GM23338 (cell line): ENCODE results near the gene ANGPT4. TPM values are rescaled to one million over a fixed set of nuclear protein-coding genes. Genes with fewer than 3 reads are reported as not detected.

Experiments
- ATAC-seq: fragments of 200-7000 bp; cut with Tn5 transposase; 3 replicates; pipeline ENCODE4 v1.9.1; 2020
- DNase-seq: peaks from one replicate; pipeline ENCODE4 v3.0.0-alpha.2; 2015; ENCODE audit warnings: low spot score
- H2AFZ ChIP-seq: fragments of 200-600 bp; sonication (generic); 2 replicates; pipeline ENCODE4 v1.8.0; 2016; ENCODE audit warnings: antibody characterized with exemption, mild to moderate bottlenecking, moderate library complexity
- H3F3A ChIP-seq: fragments of 200-600 bp; sonication (generic); replicated peaks from 2 replicates; pipeline ENCODE4 v1.8.0; 2017; ENCODE audit warnings: antibody characterized with exemption, mixed run types, low read depth
- H3K27ac ChIP-seq: fragments of 200-600 bp; sonication (generic); 2 replicates; pipeline ENCODE4 v1.6.1; 2016; ENCODE audit warnings: low read depth
- H3K27me3 ChIP-seq: fragments of 200-600 bp; sonication (generic); 2 replicates; pipeline ENCODE4 v1.8.0; 2016; ENCODE audit warnings: mild to moderate bottlenecking, mixed run types, moderate library complexity; ENCODE audit not compliant: insufficient read depth
- H3K36me3 ChIP-seq: fragments of 200-600 bp; sonication (generic); 2 replicates; pipeline ENCODE4 v1.8.0; 2016; ENCODE audit warnings: mild to moderate bottlenecking; ENCODE audit not compliant: insufficient read depth
- H3K4me1 ChIP-seq: fragments of 200-600 bp; sonication (generic); 2 replicates; pipeline ENCODE4 v1.8.0; 2016; ENCODE audit warnings: mild to moderate bottlenecking, moderate library complexity; ENCODE audit not compliant: insufficient read depth
- H3K4me2 ChIP-seq: fragments of 200-600 bp; sonication (generic); 2 replicates; pipeline ENCODE4 v1.7.1; 2017; ENCODE audit warnings: mixed run types
- H3K4me3 ChIP-seq: fragments of 200-600 bp; sonication (generic); 2 replicates; pipeline ENCODE4 v1.6.1; 2016; ENCODE audit warnings: mixed run types
- H3K79me2 ChIP-seq: fragments of 200-600 bp; sonication (generic); replicated peaks from 2 replicates; pipeline ENCODE4 v1.8.0; 2017; ENCODE audit warnings: mild to moderate bottlenecking; ENCODE audit not compliant: insufficient read depth
- H3K9me2 ChIP-seq: fragments of 200-600 bp; sonication (generic); 2 replicates; pipeline ENCODE4 v1.8.0; 2017; ENCODE audit not compliant: insufficient read depth
- H4K20me1 ChIP-seq: fragments of 200-600 bp; sonication (generic); replicated peaks from 2 replicates; pipeline ENCODE4 v1.8.0; 2017; ENCODE audit warnings: mild to moderate bottlenecking; ENCODE audit not compliant: insufficient read depth
- H3K27ac Mint-ChIP-seq: 2 replicates; pipeline ENCODE4 v1.8.0; 2020; ENCODE audit warnings: inconsistent platforms, mild to moderate bottlenecking, moderate library complexity, mixed read lengths
- H3K27me3 Mint-ChIP-seq: 3 replicates; pipeline ENCODE4 v1.8.0; 2022; ENCODE audit warnings: low read depth, mild to moderate bottlenecking, moderate library complexity, mixed read lengths, inconsistent platforms; ENCODE audit not compliant: insufficient read depth, poor library complexity
- H3K36me3 Mint-ChIP-seq: 3 replicates; pipeline ENCODE4 v1.8.0; 2021; ENCODE audit warnings: low read depth, mild to moderate bottlenecking, inconsistent platforms, moderate library complexity, mixed read lengths
- H3K4me1 Mint-ChIP-seq: 3 replicates; pipeline ENCODE4 v1.8.0; 2020; ENCODE audit warnings: mild to moderate bottlenecking, inconsistent platforms, mixed read lengths
- H3K4me3 Mint-ChIP-seq: 3 replicates; pipeline ENCODE4 v1.8.0; 2021; ENCODE audit warnings: moderate library complexity, mild to moderate bottlenecking, inconsistent platforms, mixed read lengths
- H3K9me3 Mint-ChIP-seq: 3 replicates; pipeline ENCODE4 v1.8.0; 2020; ENCODE audit warnings: moderate library complexity, mild to moderate bottlenecking, inconsistent platforms, mixed read lengths
- CREB1 ChIP-seq: fragments of 250-450 bp; sonication (Bioruptor Pico); IDR thresholded peaks from 2 replicates; pipeline ENCODE4 v1.5.0; 2020; ENCODE audit warnings: low read depth, mild to moderate bottlenecking, moderate library complexity
- EZH2 ChIP-seq: fragments of 200-600 bp; sonication (generic); IDR thresholded peaks from one replicate; pipeline ENCODE4 v1.8.0; 2017; ENCODE audit warnings: antibody characterized with exemption, mild to moderate bottlenecking, low read depth; ENCODE audit not compliant: unreplicated experiment
- EZH2phosphoT487 ChIP-seq: fragments of 200-600 bp; sonication (generic); IDR thresholded peaks from one replicate; pipeline ENCODE4 v1.8.1; 2018; ENCODE audit warnings: antibody characterized with exemption; ENCODE audit not compliant: unreplicated experiment
- JUNB ChIP-seq: IDR thresholded peaks from one replicate; pipeline ENCODE4 v1.6.1; 2016; ENCODE audit warnings: antibody characterized with exemption; ENCODE audit not compliant: unreplicated experiment
- NANOG ChIP-seq: IDR thresholded peaks from 2 replicates; pipeline ENCODE4 v1.6.1; 2016; ENCODE audit warnings: antibody characterized with exemption, borderline replicate concordance
- POLR2AphosphoS5 ChIP-seq: IDR thresholded peaks from 2 replicates; pipeline ENCODE4 v1.6.1; 2016; ENCODE audit warnings: antibody characterized with exemption, low read depth
- STAT1 ChIP-seq: IDR thresholded peaks from one replicate; pipeline ENCODE4 v1.6.1; 2016; ENCODE audit warnings: antibody characterized with exemption; ENCODE audit not compliant: unreplicated experiment
- ZNF114 ChIP-seq: fragments of 250-450 bp; sonication (Bioruptor Pico); IDR thresholded peaks from 2 replicates; pipeline ENCODE4 v1.5.0; 2020; ENCODE audit warnings: mild to moderate bottlenecking, moderate library complexity
- ZNF331 ChIP-seq: fragments of 250-450 bp; sonication (Bioruptor Pico); IDR thresholded peaks from 2 replicates; pipeline ENCODE4 v1.5.0; 2020; ENCODE audit warnings: low read depth, mild to moderate bottlenecking, moderate library complexity
- polyA plus RNA-seq: library from polyadenylated mRNA; unstranded; fragments of >200 nt; fragmentation: Nextera tagmentation; extraction: Ambion mirVana; gene quantifications from 2 replicates; pipeline ENCODE4 v1.2.1, GENCODE V29; 2016
- total RNA-seq: library from RNA; depleted of rRNA; stranded (reverse); fragments of >200 nt; shearing (Covaris generic); gene quantifications from 2 replicates; pipeline ENCODE4 v1.2.3, GENCODE V29; 2014
- TF ChIP-seq, protein P1 (sequence below): fragments of 250-450 bp; sonication (Bioruptor Pico); IDR thresholded peaks from 2 replicates; pipeline ENCODE4 v1.5.0; 2020; ENCODE audit warnings: mild to moderate bottlenecking, moderate library complexity

The ANGPT4 gene
- total and polyA plus RNA-seq, 2 experiments from 2014 or later: 0.17 TPM; not detected in 1

DNA sequence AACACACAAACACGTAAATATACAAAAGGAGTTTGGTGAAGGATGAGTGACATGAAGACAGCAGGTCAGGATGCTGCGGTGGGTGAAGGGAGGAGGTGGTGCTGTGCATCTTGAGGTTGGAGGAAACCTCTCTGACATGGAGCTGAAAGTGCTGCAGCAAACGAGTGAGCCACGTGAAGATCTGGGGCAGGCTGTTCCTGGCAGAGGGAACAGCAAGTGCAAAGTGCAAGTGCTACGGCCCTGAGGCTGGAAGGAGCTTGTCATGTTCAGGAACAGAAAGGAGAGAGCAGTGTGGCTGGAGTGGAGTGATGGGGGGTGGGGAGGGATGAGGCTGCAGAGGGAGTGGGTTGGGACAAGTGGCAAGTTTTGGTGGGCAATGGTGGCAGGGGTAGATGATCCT, 24.8 kb upstream of the ANGPT4 start (continued):
- TF ChIP-seq, protein P1, sequence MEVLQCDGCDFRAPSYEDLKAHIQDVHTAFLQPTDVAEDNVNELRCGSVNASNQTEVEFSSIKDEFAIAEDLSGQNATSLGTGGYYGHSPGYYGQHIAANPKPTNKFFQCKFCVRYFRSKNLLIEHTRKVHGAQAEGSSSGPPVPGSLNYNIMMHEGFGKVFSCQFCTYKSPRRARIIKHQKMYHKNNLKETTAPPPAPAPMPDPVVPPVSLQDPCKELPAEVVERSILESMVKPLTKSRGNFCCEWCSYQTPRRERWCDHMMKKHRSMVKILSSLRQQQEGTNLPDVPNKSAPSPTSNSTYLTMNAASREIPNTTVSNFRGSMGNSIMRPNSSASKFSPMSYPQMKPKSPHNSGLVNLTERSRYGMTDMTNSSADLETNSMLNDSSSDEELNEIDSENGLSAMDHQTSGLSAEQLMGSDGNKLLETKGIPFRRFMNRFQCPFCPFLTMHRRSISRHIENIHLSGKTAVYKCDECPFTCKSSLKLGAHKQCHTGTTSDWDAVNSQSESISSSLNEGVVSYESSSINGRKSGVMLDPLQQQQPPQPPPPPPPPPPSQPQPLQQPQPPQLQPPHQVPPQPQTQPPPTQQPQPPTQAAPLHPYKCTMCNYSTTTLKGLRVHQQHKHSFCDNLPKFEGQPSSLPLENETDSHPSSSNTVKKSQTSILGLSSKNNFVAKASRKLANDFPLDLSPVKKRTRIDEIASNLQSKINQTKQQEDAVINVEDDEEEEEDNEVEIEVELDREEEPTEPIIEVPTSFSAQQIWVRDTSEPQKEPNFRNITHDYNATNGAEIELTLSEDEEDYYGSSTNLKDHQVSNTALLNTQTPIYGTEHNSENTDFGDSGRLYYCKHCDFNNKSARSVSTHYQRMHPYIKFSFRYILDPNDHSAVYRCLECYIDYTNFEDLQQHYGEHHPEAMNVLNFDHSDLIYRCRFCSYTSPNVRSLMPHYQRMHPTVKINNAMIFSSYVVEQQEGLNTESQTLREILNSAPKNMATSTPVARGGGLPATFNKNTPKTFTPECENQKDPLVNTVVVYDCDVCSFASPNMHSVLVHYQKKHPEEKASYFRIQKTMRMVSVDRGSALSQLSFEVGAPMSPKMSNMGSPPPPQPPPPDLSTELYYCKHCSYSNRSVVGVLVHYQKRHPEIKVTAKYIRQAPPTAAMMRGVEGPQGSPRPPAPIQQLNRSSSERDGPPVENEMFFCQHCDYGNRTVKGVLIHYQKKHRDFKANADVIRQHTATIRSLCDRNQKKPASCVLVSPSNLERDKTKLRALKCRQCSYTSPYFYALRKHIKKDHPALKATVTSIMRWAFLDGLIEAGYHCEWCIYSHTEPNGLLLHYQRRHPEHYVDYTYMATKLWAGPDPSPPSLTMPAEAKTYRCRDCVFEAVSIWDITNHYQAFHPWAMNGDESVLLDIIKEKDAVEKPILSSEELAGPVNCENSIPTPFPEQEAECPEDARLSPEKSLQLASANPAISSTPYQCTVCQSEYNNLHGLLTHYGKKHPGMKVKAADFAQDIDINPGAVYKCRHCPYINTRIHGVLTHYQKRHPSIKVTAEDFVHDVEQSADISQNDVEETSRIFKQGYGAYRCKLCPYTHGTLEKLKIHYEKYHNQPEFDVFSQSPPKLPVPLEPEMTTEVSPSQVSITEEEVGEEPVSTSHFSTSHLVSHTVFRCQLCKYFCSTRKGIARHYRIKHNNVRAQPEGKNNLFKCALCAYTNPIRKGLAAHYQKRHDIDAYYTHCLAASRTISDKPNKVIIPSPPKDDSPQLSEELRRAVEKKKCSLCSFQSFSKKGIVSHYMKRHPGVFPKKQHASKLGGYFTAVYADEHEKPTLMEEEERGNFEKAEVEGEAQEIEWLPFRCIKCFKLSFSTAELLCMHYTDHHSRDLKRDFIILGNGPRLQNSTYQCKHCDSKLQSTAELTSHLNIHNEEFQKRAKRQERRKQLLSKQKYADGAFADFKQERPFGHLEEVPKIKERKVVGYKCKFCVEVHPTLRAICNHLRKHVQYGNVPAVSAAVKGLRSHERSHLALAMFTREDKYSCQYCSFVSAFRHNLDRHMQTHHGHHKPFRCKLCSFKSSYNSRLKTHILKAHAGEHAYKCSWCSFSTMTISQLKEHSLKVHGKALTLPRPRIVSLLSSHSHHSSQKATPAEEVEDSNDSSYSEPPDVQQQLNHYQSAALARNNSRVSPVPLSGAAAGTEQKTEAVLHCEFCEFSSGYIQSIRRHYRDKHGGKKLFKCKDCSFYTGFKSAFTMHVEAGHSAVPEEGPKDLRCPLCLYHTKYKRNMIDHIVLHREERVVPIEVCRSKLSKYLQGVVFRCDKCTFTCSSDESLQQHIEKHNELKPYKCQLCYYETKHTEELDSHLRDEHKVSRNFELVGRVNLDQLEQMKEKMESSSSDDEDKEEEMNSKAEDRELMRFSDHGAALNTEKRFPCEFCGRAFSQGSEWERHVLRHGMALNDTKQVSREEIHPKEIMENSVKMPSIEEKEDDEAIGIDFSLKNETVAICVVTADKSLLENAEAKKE (CRISPR knock-in tag): no peak
- no peak for TF ChIP-seq ZNF114 (CRISPR knock-in tag)
- TF ChIP-seq JUNB: no peak
- no peak for TF ChIP-seq CREB1 (CRISPR knock-in tag)
- no peak for TF ChIP-seq EZH2
- TF ChIP-seq EZH2phosphoT487: no peak
- TF ChIP-seq ZNF331: no peak
- no peak for TF ChIP-seq NANOG
- no peak for TF ChIP-seq POLR2AphosphoS5

DNA sequence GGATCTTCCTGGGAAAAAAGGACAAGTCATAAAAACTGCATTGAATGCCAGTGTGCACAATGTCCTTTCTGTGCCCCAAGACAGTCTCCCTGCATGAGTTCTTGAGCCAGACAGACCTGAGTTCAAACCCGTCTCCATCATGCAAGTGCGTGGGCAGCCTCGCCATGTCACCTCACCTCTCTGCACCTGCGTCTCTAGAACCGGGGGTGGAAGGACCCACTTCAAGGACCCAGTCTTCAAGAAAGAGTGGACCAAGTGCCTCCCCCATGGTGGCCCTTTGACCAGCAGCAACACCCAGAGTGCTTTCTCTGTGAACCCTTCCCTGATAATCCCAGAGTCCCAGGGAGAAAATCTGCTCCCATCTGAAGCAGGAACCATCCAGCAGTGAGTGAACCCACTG, 23.5 kb upstream of the ANGPT4 start:
- Histone ChIP-seq H3K79me2 (no peaks in the 10 kb centered on the region), H3F3A (no peaks in the 10 kb centered on the region), H3K4me1 (peaks cover 20% of the 10 kb centered on the region), H3K27me3 (no peaks in the 10 kb centered on the region), H3K4me2 (no peak overlapping the region), H3K27ac (no peak overlapping the region), H3K4me3 (no peak overlapping the region), H3K9me2 (no peaks in the 10 kb centered on the region), H3K36me3 (no peaks in the 10 kb centered on the region), H2AFZ (no peak overlapping the region), H4K20me1 (no peaks in the 10 kb centered on the region)
- Mint-ChIP-seq H3K27ac (no peak overlapping the region), H3K36me3 (no peaks in the 10 kb centered on the region), H3K4me1 (peaks cover 15% of the 10 kb centered on the region), H3K27me3 (peaks cover 2% of the 10 kb centered on the region), H3K9me3 (no peaks in the 10 kb centered on the region; the same call in 2 of the 3 replicates), H3K4me3 (no peak overlapping the region)
- no peak for DNase-seq
- no peak for TF ChIP-seq STAT1
- TF ChIP-seq CREB1 (CRISPR knock-in tag): no peak
- no peak for TF ChIP-seq EZH2
- no peak for TF ChIP-seq ZNF114 (CRISPR knock-in tag)
- TF ChIP-seq ZNF331: no peak
- TF ChIP-seq POLR2AphosphoS5: no peak
- TF ChIP-seq JUNB: no peak
- TF ChIP-seq, protein P1 (CRISPR knock-in tag): no peak
- no peak for ATAC-seq
